A549 (cell line): Measurements from ENCODE around the gene MAT2A.

Experiments used
- CTCF ChIP-seq: fragments of >200 bp; sonication (Bioruptor Twin); formaldehyde crosslinking; IDR thresholded peaks from 3 replicates; pipeline ENCODE4 v1.5.1; 2016
- HMGXB4 ChIP-seq: fragments of 250-450 bp; sonication (Bioruptor Pico); IDR thresholded peaks from 2 replicates; pipeline ENCODE4 v1.5.0; 2021; ENCODE audit warnings: mild to moderate bottlenecking, moderate library complexity, borderline replicate concordance
- MAX ChIP-seq: IDR thresholded peaks from 2 replicates; pipeline ENCODE4 v1.6.1; 2012
- POLR2A ChIP-seq: IDR thresholded peaks from 2 replicates; pipeline ENCODE4 v1.6.1; 2012; ENCODE audit warnings: mild to moderate bottlenecking, low read length
- POLR2AphosphoS2 ChIP-seq: conservative IDR thresholded peaks from 2 replicates; pipeline ENCODE4 v1.6.1; 2012; ENCODE audit warnings: low read length, improper control_type of control experiment, inconsistent platforms
- SMC3 ChIP-seq: fragments of >200 bp; sonication (Bioruptor Twin); formaldehyde crosslinking; IDR thresholded peaks from 3 replicates; pipeline ENCODE4 v1.6.1; 2018; ENCODE audit warnings: inconsistent platforms
- USF2 ChIP-seq: fragments of 450-650 bp; IDR thresholded peaks from 2 replicates; pipeline ENCODE4 v1.6.1; 2014; ENCODE audit warnings: antibody characterized with exemption
- ZC3H11A ChIP-seq: fragments of 450-650 bp; IDR thresholded peaks from 2 replicates; pipeline ENCODE4 v1.6.1; 2014; ENCODE audit warnings: antibody characterized with exemption, mild to moderate bottlenecking

- TF ChIP-seq HMGXB4 (CRISPR knock-in tag): no peak
- no peak for TF ChIP-seq CTCF
- no peak for TF ChIP-seq POLR2A
- TF ChIP-seq SMC3: no peak
- no peak for TF ChIP-seq MAX
- TF ChIP-seq POLR2AphosphoS2: no peak
- no peak for TF ChIP-seq ZC3H11A
- TF ChIP-seq USF2: no peak
Measured at GRCh38 chr2:85577386-85578242, 38.6 kb downstream of the MAT2A start, which contains the start of gene VAMP8.
